Retina (tissue), 1 donor: Measurements from ENCODE around the gene BEST4.
"Not testable (repeated sequence)": the region's sequence is repeated elsewhere in the genome, so short reads cannot be mapped to it uniquely, and the experiment has no call there.

Experiments
- DNase-seq: peaks from one replicate; pipeline ENCODE4 v3.0.0-alpha.2; 2016

BEST4 gene

DNA sequence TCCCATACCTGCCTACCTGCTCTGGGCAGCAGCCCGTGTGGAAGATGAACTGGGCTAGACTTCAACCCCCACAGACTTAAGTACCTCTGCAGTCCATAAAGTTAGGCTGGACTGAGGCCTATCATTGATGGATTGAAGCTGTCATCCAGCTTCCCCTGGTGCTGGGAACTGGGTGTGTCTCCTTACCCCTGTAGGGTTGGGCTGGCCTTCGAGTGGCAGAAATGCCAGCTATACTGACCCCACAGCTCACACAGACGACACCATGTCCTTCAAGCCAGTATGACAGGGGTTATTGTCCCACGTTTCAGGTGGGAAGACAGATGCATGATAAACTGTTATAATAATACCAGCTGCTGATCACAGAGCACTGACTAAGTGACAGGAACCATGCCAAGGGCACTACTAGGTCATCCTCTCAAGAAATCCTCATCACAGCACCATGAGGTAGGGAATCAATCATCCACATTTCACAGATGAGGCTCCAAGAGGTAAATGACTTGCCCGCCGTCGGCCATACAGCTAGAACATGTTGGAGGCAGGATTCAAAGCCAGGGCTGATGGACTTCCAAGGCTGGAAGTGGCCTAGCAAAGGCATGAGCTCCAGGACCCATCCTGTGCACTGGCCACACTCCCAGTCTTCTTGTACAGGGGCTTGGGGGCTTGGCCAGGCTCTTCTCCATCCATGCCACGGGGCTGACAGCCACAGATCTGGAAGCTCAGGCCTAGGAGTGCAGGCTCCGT, at the start of gene BEST4:
TSS of gene BEST4 (minus strand) at position 51 of the 741 bp plus-strand sequence. CDS start 465 bp downstream, outside the sequence.
- DNase-seq = no peak

DNA sequence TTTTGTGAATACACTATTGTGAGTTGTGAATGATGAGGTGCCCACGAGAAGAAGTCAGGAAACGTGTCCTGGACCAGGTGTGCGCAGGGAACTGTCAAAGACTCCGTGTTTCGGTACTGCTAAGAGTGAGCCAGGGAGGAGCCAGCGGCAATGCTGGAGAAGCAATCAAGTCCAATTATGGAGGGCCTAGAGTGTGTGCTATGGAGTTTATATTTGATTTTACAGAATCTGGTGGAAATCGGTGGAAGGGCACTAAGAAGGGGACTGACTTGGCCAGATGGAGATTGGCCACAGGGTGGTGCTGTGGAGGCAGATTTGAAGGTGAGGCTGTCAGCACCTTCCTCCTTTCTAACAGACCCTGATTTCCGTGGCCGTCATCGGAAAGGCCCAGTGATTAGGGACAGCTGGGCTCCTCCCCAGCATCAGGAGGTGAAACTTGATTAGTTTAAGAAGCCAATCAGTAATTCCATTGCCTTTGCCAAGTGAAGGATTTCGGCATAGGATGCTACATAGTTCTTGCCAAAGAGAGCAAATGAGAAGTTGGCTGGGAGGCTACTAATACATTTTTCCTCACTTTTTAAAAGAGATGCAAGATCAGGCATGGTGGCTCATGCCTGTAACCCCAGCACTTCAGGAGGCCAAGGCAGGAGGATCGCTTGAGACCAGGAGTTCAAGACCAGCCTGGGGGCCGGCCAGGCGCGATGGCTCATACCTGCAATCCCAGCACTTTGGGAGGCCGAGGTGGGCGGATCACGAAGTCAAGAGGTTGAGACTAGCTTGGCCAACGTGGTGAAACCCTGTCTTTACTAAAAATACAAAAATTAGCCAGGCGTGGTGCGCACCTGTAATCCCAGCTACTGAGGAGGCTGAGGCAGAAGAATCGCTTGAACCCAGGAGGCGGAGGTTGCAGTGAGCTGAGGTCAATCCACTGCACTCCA, 48.0 kb upstream of the BEST4 start:
- peak; percentile 78 for DNase-seq

DNA sequence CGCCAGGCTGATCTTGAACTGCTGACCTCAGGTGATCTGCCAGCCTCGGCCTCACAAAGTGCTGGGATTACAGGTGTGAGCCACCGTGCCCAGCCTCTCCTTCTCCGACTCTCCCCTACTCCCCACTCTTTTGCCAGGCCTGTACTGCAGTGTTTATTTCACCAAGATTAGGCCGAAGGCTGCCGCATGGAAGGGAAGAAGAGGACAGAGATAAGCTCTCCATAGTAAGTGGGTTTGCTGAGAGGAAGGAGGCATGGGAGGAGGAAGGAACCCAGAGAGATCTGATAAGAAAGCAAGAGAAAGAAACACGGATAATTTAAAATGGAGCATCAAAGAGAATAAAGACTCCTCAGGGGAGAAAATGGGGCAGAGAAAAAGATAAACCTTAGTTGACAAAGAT, 46.4 kb upstream of the BEST4 start:
- DNase-seq = no peak

DNA sequence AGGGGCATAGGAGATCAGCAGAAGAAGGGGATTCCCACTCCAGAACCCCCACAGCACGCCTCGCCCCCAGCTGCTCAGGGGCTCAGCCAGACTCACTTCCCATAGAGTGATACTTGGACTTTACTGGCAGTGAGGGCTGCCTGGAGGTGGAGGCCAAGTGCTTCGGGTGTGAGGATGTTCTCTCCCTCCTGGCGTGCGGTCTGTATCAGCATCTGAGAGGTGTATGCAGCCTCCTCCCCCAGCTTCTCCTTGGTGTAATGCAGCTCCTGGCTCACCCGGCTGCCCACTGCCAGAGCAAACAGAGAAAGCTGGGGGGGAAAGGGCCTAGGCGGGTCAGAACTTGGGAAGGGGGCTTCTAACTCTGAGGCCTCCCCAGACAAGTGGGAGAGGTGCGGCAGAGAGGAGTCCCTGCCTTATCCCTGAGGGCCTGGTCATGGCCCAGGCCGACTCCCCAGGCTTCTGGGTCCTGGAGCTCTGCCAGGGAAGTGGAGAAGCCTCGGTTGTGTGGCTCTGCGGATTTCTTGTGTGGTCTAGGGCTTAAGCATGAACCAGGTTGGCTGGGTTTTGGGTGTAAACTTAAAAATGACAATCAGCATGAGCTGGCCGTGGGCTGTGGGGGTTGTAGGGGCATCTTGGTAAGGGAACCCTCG, 44.2 kb upstream of the BEST4 start:
- DNase-seq = no peak

DNA sequence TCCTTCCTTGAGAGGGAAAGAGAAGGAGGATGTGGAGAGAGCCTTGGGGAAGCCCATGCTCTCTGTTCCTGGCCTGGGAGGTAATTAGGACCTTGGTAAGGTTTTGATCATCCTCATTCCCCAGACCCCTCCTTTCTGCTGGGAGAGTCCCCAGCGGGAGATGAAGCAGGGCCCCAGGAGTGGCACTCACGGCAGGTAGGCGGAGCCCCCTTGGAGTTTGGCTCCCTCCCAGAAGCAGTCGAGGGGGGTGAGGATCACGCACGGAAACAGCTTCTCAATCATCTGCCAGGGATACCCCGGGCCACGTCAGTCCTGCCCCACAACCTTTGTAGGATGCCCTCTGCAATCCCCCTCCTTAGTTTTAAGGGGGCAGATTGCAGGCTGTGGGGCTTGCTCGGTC, 43.5 kb upstream of the BEST4 start:
- no peak for DNase-seq

DNA sequence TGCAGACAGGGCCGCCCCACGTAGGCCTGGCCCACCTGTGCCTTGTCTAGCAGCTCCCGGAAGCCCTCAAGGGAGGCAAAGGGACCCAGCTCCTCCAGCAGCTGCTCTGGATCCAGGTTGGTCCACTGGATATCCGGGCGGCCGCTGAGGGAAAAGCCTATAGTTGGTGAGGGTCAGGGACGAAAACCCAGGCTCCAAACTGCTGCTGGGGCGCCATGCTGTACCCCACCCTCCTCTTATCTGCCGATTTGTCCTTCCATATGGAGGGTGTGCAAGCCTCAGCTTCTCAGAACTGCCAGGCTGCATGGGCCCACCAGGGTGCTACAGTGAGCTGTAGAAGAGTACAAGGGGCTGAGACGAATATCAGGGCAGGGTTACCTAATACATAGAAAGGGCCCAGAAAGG, 42.9 kb upstream of the BEST4 start:
- no peak for DNase-seq

DNA sequence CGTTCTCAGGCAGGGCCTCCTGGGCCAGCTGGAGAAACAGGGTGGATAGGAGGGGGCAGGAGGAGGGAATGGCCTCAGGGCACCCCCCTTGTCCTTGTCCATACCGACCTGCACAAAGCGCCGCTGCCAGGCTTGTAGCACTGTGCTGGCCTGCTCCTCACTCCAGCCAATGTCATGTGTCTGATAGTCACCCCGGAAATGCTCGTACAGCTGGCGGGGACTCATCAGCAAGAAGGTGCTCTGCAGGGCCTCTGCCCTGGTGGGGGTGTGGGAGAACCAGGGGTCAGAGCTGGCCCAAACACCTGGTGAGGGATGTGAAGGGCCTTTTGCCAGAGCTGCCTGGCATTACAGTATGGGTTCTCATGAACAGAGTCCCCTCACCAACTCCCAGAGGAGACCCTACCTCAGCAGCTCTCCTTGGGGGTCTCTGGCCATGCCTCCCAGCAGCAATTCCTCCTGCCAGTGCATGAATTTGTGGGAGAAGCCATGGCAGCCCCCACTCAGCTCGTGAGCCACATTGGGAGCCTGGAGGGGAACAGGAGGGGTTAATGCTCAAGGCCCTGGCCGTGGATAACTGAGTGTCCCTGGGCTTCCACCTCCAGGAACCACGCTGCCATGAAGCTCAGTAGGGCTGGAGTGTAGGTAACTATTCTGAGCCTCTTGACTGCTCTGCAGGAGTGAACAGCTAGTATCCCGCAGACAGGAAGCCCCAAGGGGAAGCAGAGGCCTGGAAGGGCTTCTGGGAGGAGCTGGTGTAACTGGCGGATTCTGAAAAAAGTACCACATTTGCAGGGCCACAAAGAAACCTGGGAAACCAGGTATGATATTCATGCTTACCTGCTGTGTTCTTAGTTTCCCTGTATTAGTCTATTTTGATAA, 41.8 kb upstream of the BEST4 start:
- DNase-seq = no peak

DNA sequence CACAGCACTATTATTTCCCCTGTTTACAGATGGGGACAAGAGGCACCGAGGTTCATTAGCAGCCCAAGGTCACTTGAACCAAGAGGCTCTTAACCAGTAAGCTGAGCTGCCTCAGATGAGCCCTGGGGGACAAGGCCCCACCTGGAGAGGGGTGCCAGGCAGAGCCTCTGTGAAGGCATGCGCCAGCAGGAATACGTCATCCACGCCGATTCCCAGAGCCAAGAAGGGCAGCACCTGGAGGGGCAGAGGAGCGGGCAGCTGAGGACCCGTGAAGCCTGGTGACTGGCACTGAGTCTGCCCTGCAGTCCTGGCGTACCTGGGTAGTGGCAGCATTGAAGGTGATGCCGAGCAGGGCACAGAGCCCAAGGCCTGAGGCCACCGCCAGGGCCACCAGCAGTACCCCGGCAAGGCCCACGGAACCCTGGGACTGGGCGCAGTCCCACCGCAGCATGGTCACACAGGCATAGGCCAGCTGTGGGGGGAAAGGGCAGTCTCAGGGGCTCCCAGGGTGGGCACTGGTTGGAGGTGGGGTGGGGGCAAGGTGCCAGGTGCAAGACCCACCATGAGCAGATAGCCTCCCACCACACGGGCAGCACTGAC, 41.0 kb upstream of the BEST4 start:
- no peak for DNase-seq

DNA sequence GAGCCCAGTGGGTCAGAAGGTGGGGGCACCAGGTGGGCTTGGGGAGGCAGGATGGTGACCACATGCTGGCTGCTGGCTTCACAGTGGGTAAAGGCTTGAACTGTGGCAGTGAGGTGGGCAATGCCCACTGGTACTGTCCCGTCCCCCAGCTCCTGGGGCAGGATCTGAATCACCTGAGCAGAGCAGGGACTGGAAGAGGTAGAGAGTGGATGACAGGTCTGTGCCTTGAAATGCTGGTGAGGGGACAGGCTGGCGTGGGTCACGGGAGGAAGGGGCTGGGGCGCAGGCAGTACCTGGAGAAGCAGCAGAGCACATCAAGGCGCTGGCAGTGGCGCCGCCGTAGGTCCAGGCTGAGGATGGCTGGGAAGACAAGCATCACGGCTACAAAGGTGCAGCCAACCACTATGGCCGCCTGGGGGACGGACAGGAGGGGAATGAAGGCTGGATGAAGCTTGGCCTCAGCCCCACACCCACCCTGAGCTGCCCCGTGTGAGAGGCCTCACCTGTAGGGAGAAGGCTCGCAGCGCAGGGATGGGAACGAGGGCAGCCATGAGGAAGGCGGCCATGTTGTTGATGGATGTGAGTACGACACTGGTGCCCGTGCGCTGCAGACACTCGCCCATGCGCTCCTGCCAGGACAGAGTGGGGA, 40.2 kb upstream of the BEST4 start:
- DNase-seq = no peak

DNA sequence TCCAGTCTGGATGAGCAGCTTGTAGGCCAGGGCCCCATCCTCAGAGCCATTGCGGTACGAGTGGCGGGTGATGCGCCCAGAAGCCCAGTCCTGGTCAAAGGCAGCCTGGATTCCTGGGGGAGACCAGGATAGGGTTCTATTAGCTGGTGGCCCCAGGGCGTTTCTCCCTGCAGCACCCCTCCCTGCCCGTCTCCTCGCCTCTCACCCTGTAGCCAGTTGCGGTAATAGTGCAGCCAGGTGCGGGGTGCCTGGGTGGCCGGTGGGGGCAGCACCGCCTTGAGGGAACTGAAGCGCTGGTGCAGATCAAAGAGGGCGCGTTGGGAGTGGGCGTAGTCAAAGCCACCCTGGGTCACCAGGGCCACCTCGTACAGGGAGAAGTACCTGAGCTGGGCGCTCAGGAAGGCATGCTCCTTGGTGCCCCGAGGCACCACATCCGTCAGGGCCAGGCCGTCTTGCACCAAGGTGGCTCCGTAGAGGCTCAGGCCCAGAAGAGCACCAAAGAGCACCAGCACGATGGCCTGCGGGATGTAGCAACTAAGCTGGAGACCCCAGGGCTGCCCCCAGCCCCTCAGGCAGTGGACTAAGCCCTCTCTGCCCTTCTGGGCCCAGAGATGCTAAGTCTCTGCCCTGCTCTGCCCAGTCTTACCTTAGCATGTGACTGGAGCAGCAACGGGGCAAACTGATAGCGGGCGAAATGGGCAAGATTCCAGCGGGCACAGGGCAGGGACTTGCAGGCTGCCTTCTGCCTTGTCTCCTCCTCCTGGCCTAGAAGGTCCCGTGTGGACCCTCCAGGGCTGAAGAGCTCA, 39.4 kb upstream of the BEST4 start:
- DNase-seq = no peak

DNA sequence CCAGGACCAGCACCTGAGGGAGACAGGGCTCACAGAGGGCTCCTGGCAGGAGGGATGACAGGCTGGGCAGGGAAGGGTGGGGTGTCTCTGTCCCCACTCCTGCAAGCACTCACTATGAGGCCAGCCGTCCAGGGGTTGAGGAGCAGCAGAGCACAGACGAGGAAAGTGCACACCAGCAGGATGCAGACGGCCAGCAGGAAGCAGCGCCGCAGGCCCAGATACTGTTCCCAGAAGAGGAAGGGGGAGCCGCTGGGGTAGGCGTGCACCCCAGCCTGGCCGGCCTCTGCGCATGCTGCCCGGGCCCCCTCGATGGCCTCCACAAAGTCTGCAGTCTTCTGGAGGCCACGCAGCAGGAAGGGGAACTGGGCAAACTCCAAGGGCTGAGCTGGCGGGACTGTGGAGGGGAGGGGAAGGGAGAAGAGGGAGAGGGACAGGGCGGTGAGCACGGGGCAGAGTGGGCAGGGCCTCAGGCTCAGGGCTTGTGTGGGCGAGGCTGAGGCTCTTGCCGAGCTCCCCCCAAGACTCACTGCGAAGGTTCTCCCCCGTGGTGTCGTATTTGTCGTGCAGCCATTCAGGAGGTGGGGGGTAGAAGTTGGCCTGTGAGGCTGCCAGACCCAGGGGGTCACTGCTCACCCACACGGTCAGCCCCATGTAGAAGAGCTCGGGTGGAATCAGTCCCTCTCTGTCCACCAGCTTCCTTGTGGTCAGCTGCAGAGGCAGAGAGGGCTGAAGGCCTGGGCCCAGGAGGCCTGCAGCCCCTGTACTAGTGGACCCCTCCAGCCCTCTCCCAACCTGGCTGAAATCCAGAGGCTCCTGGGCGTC, 38.6 kb upstream of the BEST4 start:
- DNase-seq = no peak

DNA sequence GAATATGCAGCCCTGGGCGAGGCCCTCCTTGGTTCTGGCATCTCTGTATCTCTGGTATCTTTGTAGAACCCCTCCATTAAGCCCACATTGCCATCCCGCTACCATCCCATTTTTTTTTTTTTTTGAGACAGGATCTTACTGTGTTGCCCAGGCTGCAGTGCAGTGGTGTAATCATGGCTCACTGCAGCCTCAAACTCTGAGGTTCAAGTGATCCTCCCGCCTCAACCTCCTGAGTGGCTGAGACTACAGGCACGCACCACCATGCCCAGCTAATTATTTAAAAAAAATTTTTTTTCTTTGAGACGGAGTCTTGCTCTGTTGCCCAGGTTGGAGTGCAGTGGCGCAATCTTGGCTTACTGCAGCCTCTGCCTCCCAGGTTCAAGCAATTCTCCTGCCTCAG, 36.4 kb upstream of the BEST4 start:
- DNase-seq = not testable (repeated sequence)

DNA sequence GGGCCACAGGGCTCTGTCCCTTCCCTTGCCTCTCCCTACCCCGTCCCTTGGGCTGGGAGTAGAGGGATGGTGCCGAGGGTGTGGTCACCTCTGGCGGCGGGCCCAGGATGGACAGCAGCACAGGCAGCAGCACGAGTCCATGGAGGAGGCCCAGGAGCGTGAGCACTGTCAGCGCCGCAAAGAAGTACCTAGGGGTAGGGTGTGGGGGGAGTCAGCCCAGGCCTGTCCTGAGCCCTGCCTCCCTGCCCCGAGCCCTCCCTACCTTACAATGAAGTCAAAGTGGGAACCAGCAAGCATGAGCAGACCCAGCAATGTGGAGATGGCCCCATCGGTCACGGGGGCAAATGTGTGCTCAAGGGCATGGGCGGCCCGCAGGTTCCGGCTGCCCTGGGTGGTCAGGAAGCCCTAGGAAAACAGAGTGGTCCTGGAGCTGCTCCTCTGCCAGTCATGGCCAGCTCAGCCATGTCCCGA, 35.0 kb upstream of the BEST4 start:
- no peak for DNase-seq

DNA sequence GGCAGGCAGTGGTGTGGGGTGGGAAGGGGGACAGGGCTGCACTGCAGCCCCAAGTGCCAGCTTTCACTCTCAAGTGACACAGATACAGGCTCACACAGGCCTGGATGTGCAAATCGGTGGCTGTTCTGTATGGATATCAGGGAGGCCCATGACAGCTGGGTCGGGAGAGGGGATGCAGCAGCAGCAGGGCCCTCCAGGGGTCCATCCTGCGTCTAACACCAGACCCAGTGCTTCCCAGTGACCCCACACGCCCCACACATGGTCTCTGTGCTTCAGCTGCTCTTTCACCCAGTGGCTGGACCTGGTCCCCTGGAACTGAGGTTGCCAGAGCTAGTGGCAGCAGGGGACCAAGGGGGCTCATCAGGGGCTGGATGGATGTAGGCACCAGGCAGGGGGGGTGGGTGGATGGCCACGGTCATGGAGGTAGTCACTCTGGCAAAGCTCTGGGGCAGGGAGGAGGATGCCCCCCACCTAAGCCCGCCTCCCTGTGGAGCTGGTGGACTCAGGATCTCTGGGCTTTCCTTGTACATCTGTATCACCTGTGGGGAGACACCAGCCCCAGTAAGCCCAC, 34.2 kb upstream of the BEST4 start:
- DNase-seq = no peak

DNA sequence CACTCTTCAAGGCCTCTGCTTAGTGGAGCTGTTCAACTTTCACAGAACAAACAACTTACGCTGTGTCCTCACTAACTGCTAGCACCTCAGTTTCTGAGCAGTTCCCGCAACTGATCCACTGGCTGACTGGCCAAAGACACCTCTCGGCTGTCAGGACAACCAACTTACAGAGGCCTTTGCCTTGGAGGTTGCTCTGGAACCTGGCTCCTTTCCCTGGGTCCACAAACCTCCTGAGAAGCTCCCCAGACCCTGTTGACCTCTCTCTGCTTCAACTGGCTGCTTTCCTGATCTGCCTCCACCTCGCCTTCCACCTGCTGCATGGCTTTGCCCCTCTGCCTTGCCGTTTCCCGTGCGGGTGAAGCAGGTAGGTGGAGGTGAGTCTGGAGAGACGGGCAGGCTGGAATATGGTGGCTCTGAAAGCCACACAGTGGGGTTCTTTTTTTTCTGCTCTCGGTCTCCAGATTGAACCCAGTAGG, 33.3 kb upstream of the BEST4 start:
- DNase-seq = no peak

DNA sequence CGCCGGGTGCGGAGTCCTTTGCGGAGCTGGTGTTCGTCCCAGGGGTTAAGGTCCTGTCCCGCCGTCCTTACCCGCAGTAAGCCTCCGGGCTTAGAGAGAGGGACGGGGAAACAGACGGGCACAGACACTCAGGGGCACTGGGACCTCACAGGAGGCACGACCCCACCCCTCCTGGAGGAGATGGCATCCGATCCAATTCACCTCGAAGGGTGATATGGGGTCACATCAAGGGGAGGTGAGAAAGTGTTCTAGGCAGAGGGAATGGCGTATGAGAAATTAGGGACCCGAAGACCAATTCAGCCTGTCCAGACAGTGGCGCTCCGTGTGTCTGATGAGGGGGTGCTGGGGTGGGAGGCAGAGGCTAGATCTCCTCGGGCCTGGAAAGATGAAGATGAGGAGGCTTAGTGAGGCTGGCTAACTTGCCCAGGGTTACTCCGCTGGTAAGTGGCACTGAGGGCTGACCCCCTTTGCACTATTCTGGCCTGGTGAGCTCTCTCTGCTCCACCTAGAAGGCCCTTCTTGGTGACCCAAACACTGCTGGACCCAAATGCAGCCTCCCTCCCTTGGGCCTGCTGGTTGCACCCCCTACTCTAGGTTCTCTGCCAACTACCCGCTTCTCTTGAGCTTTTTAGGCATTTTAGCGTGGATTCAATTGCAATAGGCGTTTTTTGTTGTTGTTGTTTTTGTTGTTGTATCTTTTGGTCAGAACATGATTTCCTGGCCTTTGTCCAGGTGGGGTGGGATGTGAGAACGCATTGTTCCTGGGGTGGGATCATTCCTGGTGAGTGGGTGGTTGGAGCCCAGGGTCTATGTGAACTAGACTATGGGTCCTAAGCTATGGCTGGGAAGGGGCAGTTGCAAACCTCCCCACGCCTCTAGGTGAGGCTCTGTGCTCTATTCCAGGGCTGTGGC, 32.6 kb upstream of the BEST4 start:
- no peak for DNase-seq

DNA sequence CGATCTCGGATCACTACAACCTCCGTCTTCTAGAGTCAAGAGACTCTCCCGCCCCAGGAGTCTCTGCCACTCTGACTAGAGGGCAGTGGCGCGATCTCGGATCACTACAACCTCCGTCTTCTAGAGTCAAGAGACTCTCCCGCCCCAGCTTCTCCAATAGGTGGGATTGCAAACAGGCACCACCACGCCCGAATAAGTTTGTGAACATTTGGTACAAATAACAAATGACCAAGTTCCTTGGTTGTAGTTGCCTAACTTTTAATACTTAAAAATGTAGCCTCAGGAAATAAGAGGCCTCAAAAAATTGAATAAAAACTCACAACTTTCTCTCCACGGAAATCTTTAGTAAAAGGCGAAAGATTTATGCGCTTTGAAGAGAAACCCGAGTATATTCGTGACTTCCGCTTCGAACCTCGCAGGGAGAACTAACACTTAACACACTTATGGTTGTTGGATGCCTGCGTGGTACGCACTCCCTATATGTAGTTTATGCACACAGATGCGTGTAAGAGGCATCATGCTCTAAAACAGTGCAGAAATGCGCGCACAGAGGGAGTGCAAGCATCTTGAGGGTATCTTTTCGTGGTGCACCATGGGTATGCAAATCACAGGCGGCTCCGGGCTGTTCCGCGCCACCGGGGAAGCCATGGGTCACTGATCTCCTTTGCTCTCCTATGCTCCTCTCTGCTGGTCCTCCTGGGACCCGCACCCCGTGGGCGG, 31.8 kb upstream of the BEST4 start:
- peak; percentile 95 for DNase-seq
